ENCODE measurements around the gene OSBPL6. TPM values are rescaled to one million over a fixed set of nuclear protein-coding genes. Genes with fewer than 3 reads are reported as not detected.

The OSBPL6 gene
- total and polyA plus RNA-seq, 2 donors (not counting 1 experiment from before 2014, with no cell fraction given): 0.06 TPM; not detected in 1

- no peaks in the 10 kb centered on the region for H3K27me3 ChIP-seq (replicated peaks in 1 of 4; ENCODE audit: control extremely low read depth in 1 of 4, control insufficient read depth in 3 of 4, insufficient read depth in 4 of 4, low read length in 3 of 4)
- ChIA-PET CTCF (interaction anchor here (9.6 kb wide), 1 partner anchor 21 kb away, joined by 126 read pairs; no protein-coding TSS in a partner anchor), POLR2A (interaction anchor here (1.2 kb wide), 1 partner anchor 9 kb away, joined by 4 read pairs; no protein-coding TSS in a partner anchor)
- H3K27me3 Mint-ChIP-seq: no peaks in the 10 kb centered on the region
- H4K20me1 ChIP-seq (ENCODE audit: control insufficient read depth, insufficient read depth, low read length, poor library complexity, severe bottlenecking): no peaks in the 10 kb centered on the region
- 100% methylated on average over 1 of the region's 3 CpGs for WGBS (ENCODE audit: insufficient coverage)
- H3K36me3 ChIP-seq (replicated peaks in 1 of 2; ENCODE audit: control extremely low read depth in 1 of 2, control insufficient read depth in 1 of 2, extremely low read depth in 1 of 2, insufficient read depth in 2 of 2, low read length in 1 of 2): no peaks in the 10 kb centered on the region
- no peaks in the 10 kb centered on the region for H3K9me3 ChIP-seq (ENCODE audit: control extremely low read depth in 1 of 3, control insufficient read depth in 2 of 3, insufficient read depth in 1 of 3, low read length in 2 of 3)
- no peak overlapping the region for H3K9ac ChIP-seq (ENCODE audit: low read length)
- no peak overlapping the region for H3K27ac ChIP-seq (ENCODE audit: low read length in 2 of 2)
- no peak overlapping the region for H3K4me3 ChIP-seq (ENCODE audit: control extremely low read depth in 1 of 5, extremely low read depth in 1 of 5, insufficient read depth in 1 of 5, low read depth in 2 of 5, low read length in 4 of 5)
- H2AFZ ChIP-seq (ENCODE audit: insufficient read depth, low read depth, low read length, poor library complexity, severe bottlenecking): no peak overlapping the region
- no peak for DNase-seq
- H3K27ac Mint-ChIP-seq: no peak overlapping the region
- TF ChIP-seq, protein P1, sequence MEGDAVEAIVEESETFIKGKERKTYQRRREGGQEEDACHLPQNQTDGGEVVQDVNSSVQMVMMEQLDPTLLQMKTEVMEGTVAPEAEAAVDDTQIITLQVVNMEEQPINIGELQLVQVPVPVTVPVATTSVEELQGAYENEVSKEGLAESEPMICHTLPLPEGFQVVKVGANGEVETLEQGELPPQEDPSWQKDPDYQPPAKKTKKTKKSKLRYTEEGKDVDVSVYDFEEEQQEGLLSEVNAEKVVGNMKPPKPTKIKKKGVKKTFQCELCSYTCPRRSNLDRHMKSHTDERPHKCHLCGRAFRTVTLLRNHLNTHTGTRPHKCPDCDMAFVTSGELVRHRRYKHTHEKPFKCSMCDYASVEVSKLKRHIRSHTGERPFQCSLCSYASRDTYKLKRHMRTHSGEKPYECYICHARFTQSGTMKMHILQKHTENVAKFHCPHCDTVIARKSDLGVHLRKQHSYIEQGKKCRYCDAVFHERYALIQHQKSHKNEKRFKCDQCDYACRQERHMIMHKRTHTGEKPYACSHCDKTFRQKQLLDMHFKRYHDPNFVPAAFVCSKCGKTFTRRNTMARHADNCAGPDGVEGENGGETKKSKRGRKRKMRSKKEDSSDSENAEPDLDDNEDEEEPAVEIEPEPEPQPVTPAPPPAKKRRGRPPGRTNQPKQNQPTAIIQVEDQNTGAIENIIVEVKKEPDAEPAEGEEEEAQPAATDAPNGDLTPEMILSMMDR (IDR thresholded peaks at IDR 0.05): no peak
- no peak for TF ChIP-seq EZH2 (IDR thresholded peaks at IDR 0.05; ENCODE audit: borderline replicate concordance, insufficient read depth, low read depth, low read length, poor library complexity, severe bottlenecking)
- no peak for ATAC-seq (ENCODE audit: low read depth)
- H3K4me1 Mint-ChIP-seq: peaks cover 16% of the 10 kb centered on the region
- H3K79me2 ChIP-seq (ENCODE audit: control insufficient read depth, insufficient read depth, low read length): no peaks in the 10 kb centered on the region
- H3K4me1 ChIP-seq (ENCODE audit: control insufficient read depth in 2 of 2, insufficient read depth in 2 of 2, low read length in 2 of 2): peaks cover 10 to 14% of the 10 kb centered on the region in 2 donors
- H3K9me3 Mint-ChIP-seq (ENCODE audit: insufficient read depth): no peaks in the 10 kb centered on the region
- no peak overlapping the region for H3K4me2 ChIP-seq (replicated peaks; ENCODE audit: low read depth, low read length, poor library complexity, severe bottlenecking)
- no peak overlapping the region for H3K4me3 Mint-ChIP-seq
- intact Hi-C loops (cut with micrococcal nuclease): no loop called here
These were observed 223.6 kb downstream of the OSBPL6 start for GRCh38 chr2:178417916-178418315.

DNA sequence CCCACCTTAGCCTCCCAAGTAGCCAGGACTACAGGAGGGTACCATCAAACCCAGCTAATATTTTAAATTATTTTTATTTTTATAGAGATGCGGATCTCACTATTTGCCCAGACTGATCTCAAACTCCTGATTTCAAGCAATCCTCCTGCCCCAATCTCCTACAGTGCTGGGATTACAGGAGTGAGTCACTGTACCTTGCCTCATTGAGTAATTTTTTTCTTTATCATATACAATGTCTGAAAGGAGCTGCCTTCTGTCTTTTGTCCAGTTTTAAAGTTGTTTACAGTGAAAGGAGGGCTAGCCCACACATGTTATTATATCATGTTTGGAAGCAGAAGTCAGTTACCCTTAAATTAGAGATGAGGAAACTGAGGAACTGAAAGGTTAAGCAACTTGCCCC is 224.1 kb downstream of the OSBPL6 start:
- H3K27ac ChIP-seq (ENCODE audit: low read length in 2 of 2): no peak overlapping the region
- intact Hi-C loops (cut with micrococcal nuclease): no loop called here

More for the DNA sequence above, 224.1 kb downstream of the OSBPL6 start:
- Histone ChIP-seq H4K20me1 (ENCODE audit: control insufficient read depth, insufficient read depth, low read length, poor library complexity, severe bottlenecking) (no peaks in the 10 kb centered on the region), H3K4me3 (ENCODE audit: control extremely low read depth in 1 of 5, extremely low read depth in 1 of 5, insufficient read depth in 1 of 5, low read depth in 2 of 5, low read length in 4 of 5) (no peak overlapping the region), H3K9me3 (ENCODE audit: control extremely low read depth in 1 of 3, control insufficient read depth in 2 of 3, insufficient read depth in 1 of 3, low read length in 2 of 3) (no peaks in the 10 kb centered on the region), H3K36me3 (replicated peaks in 1 of 2; ENCODE audit: control extremely low read depth in 1 of 2, control insufficient read depth in 1 of 2, extremely low read depth in 1 of 2, insufficient read depth in 2 of 2, low read length in 1 of 2) (no peaks in the 10 kb centered on the region), H3K9ac (ENCODE audit: low read length) (no peak overlapping the region), H2AFZ (ENCODE audit: insufficient read depth, low read depth, low read length, poor library complexity, severe bottlenecking) (no peak overlapping the region), H3K79me2 (ENCODE audit: control insufficient read depth, insufficient read depth, low read length) (no peaks in the 10 kb centered on the region), H3K4me1 (ENCODE audit: control insufficient read depth in 2 of 2, insufficient read depth in 2 of 2, low read length in 2 of 2) (peaks cover 9 to 10% of the 10 kb centered on the region in 2 donors), H3K4me2 (replicated peaks; ENCODE audit: low read depth, low read length, poor library complexity, severe bottlenecking) (no peak overlapping the region), H3K27me3 (replicated peaks in 1 of 4; ENCODE audit: control extremely low read depth in 1 of 4, control insufficient read depth in 3 of 4, insufficient read depth in 4 of 4, low read length in 3 of 4) (no peaks in the 10 kb centered on the region)
- Mint-ChIP-seq H3K9me3 (ENCODE audit: insufficient read depth) (no peaks in the 10 kb centered on the region), H3K27me3 (no peaks in the 10 kb centered on the region), H3K4me1 (peaks cover 13% of the 10 kb centered on the region), H3K27ac (no peak overlapping the region), H3K4me3 (no peak overlapping the region)
- ATAC-seq (ENCODE audit: low read depth) (no peak), DNase-seq (no peak)
- POLR2A ChIA-PET: interaction anchor here (1.2 kb wide), 1 partner anchor 9 kb away, joined by 4 read pairs; no protein-coding TSS in a partner anchor
- WGBS (ENCODE audit: insufficient coverage): no CpG with 5 or more reads among the region's 1 CpG
- CTCF ChIA-PET: interaction anchor here (9.6 kb wide), 1 partner anchor 21 kb away, joined by 126 read pairs; no protein-coding TSS in a partner anchor
- TF ChIP-seq, protein P1 (IDR thresholded peaks at IDR 0.05): no peak
- TF ChIP-seq EZH2 (IDR thresholded peaks at IDR 0.05; ENCODE audit: borderline replicate concordance, insufficient read depth, low read depth, low read length, poor library complexity, severe bottlenecking): no peak
